Head of caudate nucleus (tissue), 42 donors: ENCODE results near the gene ZNF787.

Experiments used
- DNase-seq, 42 donors: peaks; one replicate each; pipeline versions ENCODE4 v3.0.0 to v3.0.0-alpha.2; 2020 to 2021; ENCODE audit warnings: mixed read lengths in 7 of 42
- intact Hi-C: fragments of 100-400 bp; cut with DNase I; formaldehyde crosslinking; loops from one replicate; pipeline ENCODE4 v1.15.0; 2022

Gene ZNF787

GRCh38 chr19:56079609-56080008 is 41.5 kb downstream of the ZNF787 start:
- intact Hi-C loops: loop anchor here (5.0 kb wide), 1 partner anchor 93 kb away; no protein-coding TSS in a partner anchor
- no peak for DNase-seq

DNA sequence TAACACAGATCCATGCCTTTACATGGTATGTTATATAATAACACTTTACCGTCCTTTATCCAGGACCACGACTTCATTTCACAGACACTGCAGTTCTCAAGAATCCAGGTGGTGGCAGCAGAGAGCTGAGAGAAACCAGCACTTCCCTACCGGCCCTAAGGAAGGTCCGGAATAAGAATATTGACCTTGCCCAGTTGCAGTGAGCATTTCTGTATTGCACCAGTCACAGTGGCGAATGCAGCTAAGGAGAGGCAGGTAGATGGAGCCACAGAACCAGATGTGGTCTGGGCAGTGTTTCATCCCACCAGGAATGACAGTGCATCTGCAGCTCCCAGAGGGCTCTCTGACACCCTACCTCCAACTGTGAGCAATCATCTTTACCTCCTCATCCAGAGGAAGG is 44.6 kb downstream of the ZNF787 start:
- DNase-seq: peak in 32 of 42 donors; percentile 26 to 82 (median 58)

GRCh38 chr19:56071151-56071550 is 49.9 kb downstream of the ZNF787 start:
- intact Hi-C loops: no loop called here
- DNase-seq: no peak

More for the DNA sequence above, 44.6 kb downstream of the ZNF787 start:
- intact Hi-C loops: loop anchor here (5.0 kb wide), 1 partner anchor 96 kb away; no protein-coding TSS in a partner anchor

GRCh38 chr19:56069642-56070041 is 51.5 kb downstream of the ZNF787 start:
- intact Hi-C loops: no loop called here
- DNase-seq: no peak

- DNase-seq: peak; percentile 57 to 89 (median 78)
- intact Hi-C loops: no loop called here
These were observed 54.7 kb downstream of the ZNF787 start for GRCh38 chr19:56066152-56067023.

DNA sequence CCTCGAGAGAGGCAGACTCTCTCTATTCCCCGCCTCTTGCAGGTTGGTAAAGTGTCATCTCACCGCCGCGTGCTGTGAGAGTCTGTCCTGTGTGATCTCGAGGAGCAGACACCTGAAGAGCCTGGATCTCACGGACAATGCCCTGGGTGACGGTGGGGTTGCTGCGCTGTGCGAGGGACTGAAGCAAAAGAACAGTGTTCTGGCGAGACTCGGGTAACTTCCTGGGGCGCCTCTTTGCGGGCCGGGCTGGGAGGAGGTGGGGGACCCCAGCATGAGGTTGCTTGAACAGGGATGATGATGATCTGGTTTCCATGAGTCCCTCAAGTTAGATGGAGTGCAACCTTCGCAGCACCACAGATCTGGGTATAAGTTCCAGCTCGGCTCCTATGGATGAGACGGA is 67.5 kb downstream of the ZNF787 start:
- no peak for DNase-seq
- intact Hi-C loops: no loop called here
